Breast epithelium (tissue), 3 donors: ENCODE results near the gene ABCC6.

Experiments used
- POLR2A ChIP-seq: fragments of 450-650 bp; IDR thresholded peaks from one replicate; pipeline ENCODE4 v1.6.1; 2016; ENCODE audit warnings: antibody characterized with exemption, mild to moderate bottlenecking, moderate library complexity
- POLR2AphosphoS5 ChIP-seq, 3 donors: sonication (generic); formaldehyde crosslinking; IDR thresholded peaks; one replicate each; pipeline ENCODE4 v1.6.1; 2017; ENCODE audit warnings: antibody characterized with exemption in 3 of 3
- TF ChIP-seq, protein P1 (sequence below), 3 donors: fragments of 450-650 bp; IDR thresholded peaks; one replicate each; pipeline ENCODE4 v1.5.1; 2016 to 2017; ENCODE audit warnings: antibody characterized with exemption in 3 of 3, mild to moderate bottlenecking in 3 of 3, moderate library complexity in 3 of 3

DNA sequence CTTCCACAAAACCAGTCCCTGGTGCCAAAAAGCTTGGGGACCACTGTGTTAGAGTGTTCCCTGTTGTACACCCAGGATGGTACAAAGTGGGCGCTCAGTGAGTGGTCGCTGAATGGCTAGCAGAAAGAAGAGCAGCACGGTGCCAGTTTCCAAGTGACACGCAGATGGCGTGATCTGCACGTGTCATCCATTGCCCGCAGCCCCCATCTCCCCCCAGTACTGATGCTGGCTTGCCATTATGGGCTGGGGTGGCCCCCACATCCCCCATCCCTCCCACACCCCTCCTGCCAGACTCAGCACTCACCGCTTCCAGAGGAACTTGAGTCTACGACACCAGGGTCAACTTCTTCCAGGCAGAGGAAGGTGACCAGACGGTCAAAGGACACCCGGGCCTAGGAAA is 36.5 kb downstream of the ABCC6 start:
- TF ChIP-seq, protein P1, sequence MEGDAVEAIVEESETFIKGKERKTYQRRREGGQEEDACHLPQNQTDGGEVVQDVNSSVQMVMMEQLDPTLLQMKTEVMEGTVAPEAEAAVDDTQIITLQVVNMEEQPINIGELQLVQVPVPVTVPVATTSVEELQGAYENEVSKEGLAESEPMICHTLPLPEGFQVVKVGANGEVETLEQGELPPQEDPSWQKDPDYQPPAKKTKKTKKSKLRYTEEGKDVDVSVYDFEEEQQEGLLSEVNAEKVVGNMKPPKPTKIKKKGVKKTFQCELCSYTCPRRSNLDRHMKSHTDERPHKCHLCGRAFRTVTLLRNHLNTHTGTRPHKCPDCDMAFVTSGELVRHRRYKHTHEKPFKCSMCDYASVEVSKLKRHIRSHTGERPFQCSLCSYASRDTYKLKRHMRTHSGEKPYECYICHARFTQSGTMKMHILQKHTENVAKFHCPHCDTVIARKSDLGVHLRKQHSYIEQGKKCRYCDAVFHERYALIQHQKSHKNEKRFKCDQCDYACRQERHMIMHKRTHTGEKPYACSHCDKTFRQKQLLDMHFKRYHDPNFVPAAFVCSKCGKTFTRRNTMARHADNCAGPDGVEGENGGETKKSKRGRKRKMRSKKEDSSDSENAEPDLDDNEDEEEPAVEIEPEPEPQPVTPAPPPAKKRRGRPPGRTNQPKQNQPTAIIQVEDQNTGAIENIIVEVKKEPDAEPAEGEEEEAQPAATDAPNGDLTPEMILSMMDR (IDR thresholded peaks at IDR 0.05) = no peak
- TF ChIP-seq POLR2A = no peak
- TF ChIP-seq POLR2AphosphoS5 (IDR thresholded peaks at IDR 0.05) = no peak
